Lung (tissue), 12 donors: ENCODE results near the gene TMEM14B. TPM values are rescaled to one million over a fixed set of nuclear protein-coding genes. Genes with fewer than 3 reads are reported as not detected.

Source experiments
- ATAC-seq: fragments of 200-7000 bp; cut with Tn5 transposase; one replicate; pipeline ENCODE4 v1.9.1; 2020; ENCODE audit warnings: moderate number of reproducible peaks; ENCODE audit not compliant: insufficient read depth, low FRiP score
- DNase-seq, 3 donors: peaks; one replicate each; pipeline ENCODE4 v3.0.0-alpha.2; 2013 to 2017
- H3K27ac ChIP-seq, 2 donors: one replicate each; pipeline ENCODE4 v1.5.1; 2013; ENCODE audit warnings: mild to moderate bottlenecking in 2 of 2, moderate library complexity in 2 of 2, control low read depth in 1 of 2, inconsistent platforms in 1 of 2, low read depth in 1 of 2, low read length in 1 of 2
- H3K27me3 ChIP-seq, 3 donors: one replicate each; pipeline ENCODE4 v1.5.1; 2013; ENCODE audit warnings: low read length in 2 of 3; ENCODE audit not compliant: control insufficient read depth in 3 of 3, insufficient read depth in 3 of 3
- H3K36me3 ChIP-seq, 4 donors: one replicate each; pipeline ENCODE4 v1.5.1; 2013; ENCODE audit warnings: low read length in 4 of 4, mild to moderate bottlenecking in 1 of 4, moderate library complexity in 1 of 4; ENCODE audit not compliant: control insufficient read depth in 4 of 4, insufficient read depth in 4 of 4
- H3K4me1 ChIP-seq, 5 donors: one replicate each; pipeline ENCODE4 v1.5.1; 2013; ENCODE audit warnings: low read length in 5 of 5, mild to moderate bottlenecking in 2 of 5, moderate library complexity in 1 of 5; ENCODE audit not compliant: control insufficient read depth in 5 of 5, insufficient read depth in 5 of 5
- H3K4me3 ChIP-seq: one replicate; pipeline ENCODE4 v1.5.1; 2013; ENCODE audit warnings: mild to moderate bottlenecking, control low read depth, moderate library complexity
- H3K9ac ChIP-seq, 2 donors: one replicate each; pipeline ENCODE4 v1.5.1; 2013; ENCODE audit warnings: low read length in 2 of 2, control low read depth in 1 of 2; ENCODE audit not compliant: insufficient read depth in 1 of 2
- H3K9me3 ChIP-seq, 4 donors: one replicate each; pipeline ENCODE4 v1.5.1; 2013; ENCODE audit warnings: low read length in 3 of 4, mild to moderate bottlenecking in 1 of 4, moderate library complexity in 1 of 4; ENCODE audit not compliant: control insufficient read depth in 4 of 4, insufficient read depth in 3 of 4
- WGBS, 2 donors: extraction: QIAGEN DNeasy Blood & Tissue Kit; methylation state at CpG; one replicate each; pipeline ENCODE4 v1.1.7; 2013; 5-methylcytosine and 5-hydroxymethylcytosine counted together
- polyA plus RNA-seq, 2 donors: library from polyadenylated mRNA; stranded (reverse); fragments of 200-250 nt; gene quantifications; one replicate each; pipeline ENCODE4 v1.2.1, GENCODE V29; 2013
- total RNA-seq, 2 donors: library from RNA; depleted of rRNA in 1 of 2; stranded (reverse); fragments of >200 nt in 1 of 2; gene quantifications; one replicate each; pipeline ENCODE4 v1.2.1, GENCODE V29; 2014 to 2021
- TF ChIP-seq, protein P1 (sequence below): IDR thresholded peaks from 2 replicates; pipeline ENCODE4 v1.5.1; 2012; ENCODE audit warnings: mild to moderate bottlenecking; ENCODE audit errors: control extremely low read depth, extremely low read depth
- donor health status: control.
- donor health status: control.
- donor health status: Bipolar disorder and iron deficiency.
- donor health status: healthy.
- donor health status: DM: yes; HTN: yes; CAD: no.

The TMEM14B gene
- total and polyA plus RNA-seq, 4 donors: 45.6 to 112 (median 62.4) TPM

DNA sequence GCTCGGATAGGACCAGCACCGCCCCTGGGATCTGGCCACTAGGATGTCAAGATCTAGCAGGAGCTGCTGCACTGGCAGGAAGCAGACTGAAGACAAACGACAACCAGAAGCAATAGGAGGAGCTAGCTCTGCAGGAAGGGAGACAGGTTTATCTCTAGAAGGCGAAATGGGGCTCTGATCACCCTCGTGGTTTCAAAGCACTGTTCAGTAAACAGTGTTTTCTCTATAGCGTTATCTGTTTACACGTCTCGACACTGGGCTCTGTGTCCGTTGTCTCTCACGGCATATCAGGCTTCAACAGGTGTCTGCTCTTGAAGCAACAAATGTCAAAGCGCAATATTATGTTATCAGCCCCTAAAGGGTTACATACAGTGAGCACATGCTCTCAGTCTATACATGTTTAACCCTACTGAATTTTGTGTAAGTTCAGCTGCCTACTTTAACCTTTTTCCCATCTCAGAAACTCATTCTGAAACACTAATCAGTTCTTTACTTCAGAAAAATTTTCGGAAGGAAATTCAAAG is 23.8 kb downstream of the TMEM14B start:
- 66 to 76% methylated on average over 12 of the region's 12 CpGs for WGBS, 2 donors
- DNase-seq (no peak), ATAC-seq (no peak)
- TF ChIP-seq, protein P1, sequence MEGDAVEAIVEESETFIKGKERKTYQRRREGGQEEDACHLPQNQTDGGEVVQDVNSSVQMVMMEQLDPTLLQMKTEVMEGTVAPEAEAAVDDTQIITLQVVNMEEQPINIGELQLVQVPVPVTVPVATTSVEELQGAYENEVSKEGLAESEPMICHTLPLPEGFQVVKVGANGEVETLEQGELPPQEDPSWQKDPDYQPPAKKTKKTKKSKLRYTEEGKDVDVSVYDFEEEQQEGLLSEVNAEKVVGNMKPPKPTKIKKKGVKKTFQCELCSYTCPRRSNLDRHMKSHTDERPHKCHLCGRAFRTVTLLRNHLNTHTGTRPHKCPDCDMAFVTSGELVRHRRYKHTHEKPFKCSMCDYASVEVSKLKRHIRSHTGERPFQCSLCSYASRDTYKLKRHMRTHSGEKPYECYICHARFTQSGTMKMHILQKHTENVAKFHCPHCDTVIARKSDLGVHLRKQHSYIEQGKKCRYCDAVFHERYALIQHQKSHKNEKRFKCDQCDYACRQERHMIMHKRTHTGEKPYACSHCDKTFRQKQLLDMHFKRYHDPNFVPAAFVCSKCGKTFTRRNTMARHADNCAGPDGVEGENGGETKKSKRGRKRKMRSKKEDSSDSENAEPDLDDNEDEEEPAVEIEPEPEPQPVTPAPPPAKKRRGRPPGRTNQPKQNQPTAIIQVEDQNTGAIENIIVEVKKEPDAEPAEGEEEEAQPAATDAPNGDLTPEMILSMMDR: no peak
- no peaks in the 10 kb centered on the region for H3K4me1 ChIP-seq
- no peak overlapping the region for H3K27ac ChIP-seq
- no peaks in the 10 kb centered on the region for H3K27me3 ChIP-seq
- peaks cover 2 to 15% (median 4%) of the 10 kb centered on the region in 4 donors for H3K36me3 ChIP-seq
- no peak overlapping the region for H3K9ac ChIP-seq
- no peaks in the 10 kb centered on the region for H3K9me3 ChIP-seq
- H3K4me3 ChIP-seq: no peak overlapping the region

DNA sequence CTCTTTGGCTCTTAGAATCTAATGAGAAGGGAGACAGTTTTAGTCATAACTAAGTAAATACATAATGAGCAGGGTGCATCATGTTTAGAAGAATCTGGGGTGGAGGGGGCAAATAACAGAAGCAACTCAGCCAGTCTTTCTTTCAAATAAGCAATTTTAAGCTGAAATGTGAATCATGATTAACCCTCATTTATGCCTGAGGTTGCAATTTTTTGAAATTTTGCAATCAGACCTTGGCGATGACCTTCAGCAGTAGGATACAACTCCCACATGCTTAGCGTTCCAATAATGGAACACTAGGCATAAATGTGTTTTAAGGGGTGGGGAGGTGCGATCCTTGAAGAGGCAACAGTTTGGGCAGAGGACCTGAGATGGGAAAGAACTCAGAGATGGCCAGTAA is 30.6 kb downstream of the TMEM14B start:
- no peaks in the 10 kb centered on the region for H3K4me1 ChIP-seq
- peaks cover 0 to 7% (median 4%) of the 10 kb centered on the region in 4 donors for H3K36me3 ChIP-seq
- TF ChIP-seq, protein P1: no peak
- WGBS, 2 donors: 98 to 99% methylated on average over 3 of the region's 3 CpGs
- H3K4me3 ChIP-seq: no peak overlapping the region
- no peaks in the 10 kb centered on the region for H3K27me3 ChIP-seq
- no peak for DNase-seq
- no peak for ATAC-seq
- H3K27ac ChIP-seq: no peak overlapping the region
- no peak overlapping the region for H3K9ac ChIP-seq
- no peaks in the 10 kb centered on the region for H3K9me3 ChIP-seq

DNA sequence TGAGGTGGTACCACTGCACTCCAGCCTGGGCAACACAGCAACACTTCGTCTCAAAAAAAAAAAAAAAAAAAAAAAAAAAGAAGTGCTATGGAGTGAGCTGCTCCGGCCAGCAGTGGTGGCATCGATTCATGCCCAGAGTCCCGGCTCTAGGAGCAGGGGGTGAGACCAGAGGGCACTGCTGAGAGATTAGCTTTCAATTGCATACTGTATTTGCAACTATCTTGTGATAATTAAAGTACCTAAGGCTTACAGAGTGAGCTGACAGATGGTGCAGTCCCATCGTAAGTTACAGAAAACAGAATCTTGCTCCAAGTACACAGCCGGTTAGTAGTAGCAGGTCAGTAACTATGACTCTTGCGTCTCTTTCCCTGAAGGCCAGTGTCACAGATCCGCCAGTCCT is 31.5 kb downstream of the TMEM14B start:
- no peaks in the 10 kb centered on the region for H3K27me3 ChIP-seq
- WGBS, 2 donors: 91 to 95% methylated on average over 8 of the region's 8 CpGs
- H3K4me3 ChIP-seq: no peak overlapping the region
- no peak overlapping the region for H3K27ac ChIP-seq
- no peak overlapping the region for H3K9ac ChIP-seq
- no peaks in the 10 kb centered on the region for H3K9me3 ChIP-seq
- no peaks in the 10 kb centered on the region for H3K4me1 ChIP-seq
- TF ChIP-seq, protein P1: no peak
- H3K36me3 ChIP-seq: peaks cover 0 to 7% (median 6%) of the 10 kb centered on the region in 4 donors
- no peak for DNase-seq
- no peak for ATAC-seq

DNA sequence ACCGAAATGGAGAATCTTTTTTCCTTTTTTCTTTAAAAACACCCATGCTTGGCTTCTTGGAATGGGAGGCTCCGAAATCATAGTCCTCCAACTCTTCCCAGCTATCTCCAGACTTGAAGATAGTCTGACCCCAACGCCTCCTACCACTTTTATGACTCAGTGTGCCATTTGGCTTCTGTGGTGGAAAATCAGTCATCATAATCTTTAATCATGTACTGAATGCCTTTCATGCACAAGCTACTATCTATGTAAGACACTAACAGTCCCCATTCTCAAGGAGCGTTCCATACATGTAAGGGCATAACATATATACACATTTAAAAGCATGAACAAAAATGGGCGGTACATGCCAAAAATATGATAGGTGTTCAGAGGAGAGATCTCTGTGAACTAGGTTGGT is 44.1 kb downstream of the TMEM14B start:
- no peaks in the 10 kb centered on the region for H3K27me3 ChIP-seq
- DNase-seq (no peak), ATAC-seq (no peak)
- no peak overlapping the region for H3K9ac ChIP-seq
- TF ChIP-seq, protein P1: no peak
- H3K27ac ChIP-seq: no peak overlapping the region
- WGBS, 2 donors: 96 to 99% methylated on average over 5 of the region's 5 CpGs
- no peaks in the 10 kb centered on the region for H3K9me3 ChIP-seq
- no peaks in the 10 kb centered on the region for H3K4me1 ChIP-seq
- peaks cover 0 to 7% (median 2%) of the 10 kb centered on the region in 4 donors for H3K36me3 ChIP-seq
- no peak overlapping the region for H3K4me3 ChIP-seq
